PC-3 (cell line): ENCODE data around the gene ARHGAP24. TPM values are rescaled to one million over a fixed set of nuclear protein-coding genes. Genes with fewer than 3 reads are reported as not detected.

Experiments
- ATAC-seq: fragments of 200-7000 bp; cut with Tn5 transposase; 2 replicates; pipeline ENCODE4 v1.9.1; 2020; ENCODE audit warnings: mild to moderate bottlenecking, moderate library complexity
- BruUV-seq: library from RNA; stranded (reverse); fragments of 400-500 nt; replicated peaks from 2 replicates; lab custom pipeline; 2021; lab: Mats Ljungman, UMichigan
- CTCF ChIA-PET: fragments of 300-600 bp; sonication (Branson Sonifier 250); formaldehyde crosslinking; loops from one replicate; lab custom pipeline; 2022; ENCODE audit warnings: antibody characterized with exemption; lab: Charles Lee
- POLR2A ChIA-PET: fragments of 300-600 bp; sonication (Branson Sonifier 250); formaldehyde crosslinking; loops from one replicate; lab custom pipeline; 2022; ENCODE audit warnings: antibody characterized with exemption; ENCODE audit not compliant: unreplicated experiment; lab: Charles Lee
- DNase-seq: peaks from one replicate; pipeline ENCODE4 v3.0.0-alpha.2; 2015
- H2AFZ ChIP-seq: fragments of 300-600 bp; sonication (generic); 2 replicates; pipeline ENCODE4 v1.6.0; 2016; ENCODE audit warnings: antibody characterized with exemption, low read length
- H3F3A ChIP-seq: fragments of 300-600 bp; sonication (generic); one replicate; pipeline ENCODE4 v1.6.0; 2017; ENCODE audit warnings: antibody characterized with exemption, low read length, control low read depth, mild to moderate bottlenecking; ENCODE audit not compliant: unreplicated experiment
- H3K27ac ChIP-seq: fragments of 300-600 bp; sonication (generic); 2 replicates; pipeline ENCODE4 v1.5.1; 2016; ENCODE audit warnings: mild to moderate bottlenecking, low read length
- H3K27me3 ChIP-seq: fragments of 300-600 bp; sonication (generic); 2 replicates; pipeline ENCODE4 v1.6.1; 2016; ENCODE audit warnings: low read length, mixed read lengths
- H3K36me3 ChIP-seq: fragments of 300-600 bp; sonication (generic); 2 replicates; pipeline ENCODE4 v1.6.1; 2016; ENCODE audit warnings: low read depth, mixed run types, low read length, mixed read lengths
- H3K4me1 ChIP-seq: fragments of 300-600 bp; sonication (generic); 2 replicates; pipeline ENCODE4 v1.5.1; 2016; ENCODE audit warnings: low read length; ENCODE audit not compliant: insufficient read depth
- H3K4me2 ChIP-seq: fragments of 300-600 bp; sonication (generic); 2 replicates; pipeline ENCODE4 v1.6.0; 2016; ENCODE audit warnings: low read length
- H3K4me3 ChIP-seq: fragments of 300-600 bp; sonication (generic); 2 replicates; pipeline ENCODE4 v1.5.1; 2016; ENCODE audit warnings: mild to moderate bottlenecking, low read length, mixed read lengths
- H3K79me2 ChIP-seq: fragments of 300-600 bp; sonication (generic); 2 replicates; pipeline ENCODE4 v1.6.1; 2017; ENCODE audit warnings: low read length, mixed read lengths
- H3K9ac ChIP-seq: fragments of 300-600 bp; sonication (generic); 2 replicates; pipeline ENCODE4 v1.6.0; 2016; ENCODE audit warnings: mild to moderate bottlenecking, low read length
- H3K9me2 ChIP-seq: fragments of 300-600 bp; sonication (generic); replicated peaks from 2 replicates; pipeline ENCODE4 v1.6.1; 2016; ENCODE audit warnings: mixed run types, low read length, mixed read lengths
- H3K9me3 ChIP-seq: fragments of 300-600 bp; sonication (generic); 2 replicates; pipeline ENCODE4 v1.6.1; 2016; ENCODE audit warnings: low read length, mixed read lengths
- H4K20me1 ChIP-seq: fragments of 300-600 bp; sonication (generic); 2 replicates; pipeline ENCODE4 v1.6.1; 2016; ENCODE audit warnings: low read length, mixed read lengths
- EZH2 ChIP-seq: fragments of 300-600 bp; sonication (generic); IDR thresholded peaks from one replicate; pipeline ENCODE4 v1.6.1; 2017; ENCODE audit warnings: antibody characterized with exemption, mild to moderate bottlenecking, low read length; ENCODE audit not compliant: unreplicated experiment
- EZH2phosphoT487 ChIP-seq: fragments of 300-600 bp; sonication (generic); IDR thresholded peaks from 2 replicates; pipeline ENCODE4 v1.6.1; 2018; ENCODE audit warnings: mild to moderate bottlenecking, antibody characterized with exemption, low read length, borderline replicate concordance
- intact Hi-C: fragments of 100-400 bp; cut with micrococcal nuclease; formaldehyde crosslinking; loops from 2 replicates; pipeline ENCODE4 v1.9.0; 2023
- total RNA-seq: library from RNA; depleted of rRNA; stranded (reverse); fragments of >200 nt; gene quantifications from 2 replicates; pipeline ENCODE4 v1.2.3, GENCODE V29; 2014
- TF ChIP-seq, protein P1 (sequence below): fragments of 300-600 bp; sonication (generic); conservative IDR thresholded peaks from 2 replicates; pipeline ENCODE4 v1.5.1; 2017; ENCODE audit warnings: antibody characterized with exemption, low read depth, mild to moderate bottlenecking, low read length

Gene ARHGAP24
- total RNA-seq, 1 experiment from 2014 or later = 7.4 TPM

DNA sequence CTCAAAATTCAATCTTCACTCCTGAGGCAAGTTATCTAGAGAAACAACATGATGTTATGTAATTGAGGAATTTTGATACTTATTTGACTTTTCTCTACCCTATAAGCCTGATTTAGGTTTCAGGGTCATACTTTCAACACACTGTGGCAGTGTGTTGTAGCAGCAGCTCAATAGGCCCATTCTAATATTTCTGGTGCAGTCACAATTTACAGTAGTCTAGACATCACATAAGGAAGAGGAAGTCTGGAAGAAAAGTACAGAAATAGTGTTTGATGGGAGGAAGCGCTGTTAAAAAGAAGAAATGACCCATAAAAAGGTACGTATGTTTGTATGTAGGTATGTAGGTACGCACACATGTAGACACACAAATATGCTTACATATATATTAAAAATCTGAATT is 194.3 kb downstream of the ARHGAP24 start:
- CTCF ChIA-PET = no interaction called here
- no peak overlapping the region for H3K27ac ChIP-seq
- no peak for ATAC-seq
- TF ChIP-seq EZH2phosphoT487 (no peak), EZH2 (no peak)
- TF ChIP-seq, protein P1, sequence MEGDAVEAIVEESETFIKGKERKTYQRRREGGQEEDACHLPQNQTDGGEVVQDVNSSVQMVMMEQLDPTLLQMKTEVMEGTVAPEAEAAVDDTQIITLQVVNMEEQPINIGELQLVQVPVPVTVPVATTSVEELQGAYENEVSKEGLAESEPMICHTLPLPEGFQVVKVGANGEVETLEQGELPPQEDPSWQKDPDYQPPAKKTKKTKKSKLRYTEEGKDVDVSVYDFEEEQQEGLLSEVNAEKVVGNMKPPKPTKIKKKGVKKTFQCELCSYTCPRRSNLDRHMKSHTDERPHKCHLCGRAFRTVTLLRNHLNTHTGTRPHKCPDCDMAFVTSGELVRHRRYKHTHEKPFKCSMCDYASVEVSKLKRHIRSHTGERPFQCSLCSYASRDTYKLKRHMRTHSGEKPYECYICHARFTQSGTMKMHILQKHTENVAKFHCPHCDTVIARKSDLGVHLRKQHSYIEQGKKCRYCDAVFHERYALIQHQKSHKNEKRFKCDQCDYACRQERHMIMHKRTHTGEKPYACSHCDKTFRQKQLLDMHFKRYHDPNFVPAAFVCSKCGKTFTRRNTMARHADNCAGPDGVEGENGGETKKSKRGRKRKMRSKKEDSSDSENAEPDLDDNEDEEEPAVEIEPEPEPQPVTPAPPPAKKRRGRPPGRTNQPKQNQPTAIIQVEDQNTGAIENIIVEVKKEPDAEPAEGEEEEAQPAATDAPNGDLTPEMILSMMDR = no peak
- no peaks in the 10 kb centered on the region for H3K9me2 ChIP-seq
- H3F3A ChIP-seq = no peaks in the 10 kb centered on the region
- no peaks in the 10 kb centered on the region for H3K9me3 ChIP-seq
- no peak overlapping the region for H2AFZ ChIP-seq
- POLR2A ChIA-PET = no interaction called here
- H4K20me1 ChIP-seq = no peaks in the 10 kb centered on the region
- no peak for DNase-seq
- no peaks in the 10 kb centered on the region for H3K27me3 ChIP-seq
- BruUV-seq = no TSS peak
- no peaks in the 10 kb centered on the region for H3K36me3 ChIP-seq
- H3K9ac ChIP-seq = no peak overlapping the region
- no peaks in the 10 kb centered on the region for H3K79me2 ChIP-seq
- intact Hi-C loops = no loop called here
- H3K4me1 ChIP-seq = no peaks in the 10 kb centered on the region
- H3K4me2 ChIP-seq = no peak overlapping the region
- H3K4me3 ChIP-seq = no peak overlapping the region

DNA sequence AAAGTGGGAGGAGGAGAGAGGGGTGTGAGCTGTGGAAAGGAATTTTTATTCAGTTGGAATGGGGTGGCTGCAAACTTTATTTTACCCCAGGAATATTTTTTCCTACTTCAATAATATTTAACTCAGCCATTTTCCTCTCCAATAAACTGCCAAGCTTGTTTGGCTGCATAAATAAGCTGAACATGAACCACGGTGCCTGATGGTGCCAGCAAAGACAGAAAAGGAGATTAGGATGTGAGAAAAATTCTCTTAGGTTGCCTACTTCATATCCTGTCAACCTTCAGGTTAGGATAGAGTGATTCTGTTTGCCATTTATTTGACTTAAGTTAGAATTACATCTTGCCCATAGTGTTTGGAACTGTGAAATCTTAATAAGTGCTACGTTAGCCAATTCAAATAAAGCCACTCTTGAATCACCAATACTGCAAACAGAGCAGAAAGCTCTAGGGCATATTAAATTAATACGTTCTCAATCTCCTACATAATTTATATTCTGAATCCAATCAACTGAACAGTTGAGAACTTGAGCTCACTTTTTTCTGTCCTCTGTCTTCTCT is 195.1 kb downstream of the ARHGAP24 start:
- ChIA-PET CTCF (no interaction called here), POLR2A (no interaction called here)
- H3K4me2 ChIP-seq = no peak overlapping the region
- H3K9me3 ChIP-seq = no peaks in the 10 kb centered on the region
- H3K4me1 ChIP-seq = no peaks in the 10 kb centered on the region
- H3K4me3 ChIP-seq = no peak overlapping the region
- BruUV-seq = no TSS peak
- no peak for DNase-seq
- peak; percentile 71 for ATAC-seq
- intact Hi-C loops = no loop called here
- H3K27ac ChIP-seq = no peak overlapping the region
- TF ChIP-seq EZH2 (no peak), EZH2phosphoT487 (no peak)
- TF ChIP-seq, protein P1 = no peak
- H3K9ac ChIP-seq = no peak overlapping the region
- H3F3A ChIP-seq = no peaks in the 10 kb centered on the region
- H3K9me2 ChIP-seq = no peaks in the 10 kb centered on the region
- H3K36me3 ChIP-seq = no peaks in the 10 kb centered on the region
- no peaks in the 10 kb centered on the region for H3K27me3 ChIP-seq
- no peaks in the 10 kb centered on the region for H3K79me2 ChIP-seq
- H4K20me1 ChIP-seq = no peaks in the 10 kb centered on the region
- no peak overlapping the region for H2AFZ ChIP-seq

DNA sequence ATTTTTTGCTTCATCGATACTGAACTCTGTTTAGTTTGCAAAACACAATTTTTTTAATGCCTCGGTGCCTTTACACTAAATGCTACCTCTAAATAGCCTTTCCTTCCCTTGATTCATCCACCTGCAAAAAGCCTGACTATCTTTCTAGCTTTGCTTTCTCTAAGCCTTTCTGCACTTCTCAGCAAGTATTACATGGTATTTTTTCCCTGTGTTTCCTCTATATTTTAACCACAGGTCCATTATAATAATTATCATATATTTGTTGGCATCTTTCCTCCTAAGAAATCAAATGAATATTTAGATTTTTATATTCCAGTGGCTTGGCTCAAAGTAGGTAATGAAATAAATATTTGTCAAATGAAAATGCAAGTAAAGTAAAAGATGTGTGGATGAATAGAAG is 196.2 kb downstream of the ARHGAP24 start:
- TF ChIP-seq, protein P1 = no peak
- TF ChIP-seq EZH2 (no peak), EZH2phosphoT487 (no peak)
- Histone ChIP-seq H3K36me3 (no peaks in the 10 kb centered on the region), H3K79me2 (no peaks in the 10 kb centered on the region), H4K20me1 (no peaks in the 10 kb centered on the region), H3K9me3 (no peaks in the 10 kb centered on the region), H2AFZ (no peak overlapping the region), H3K4me3 (no peak overlapping the region), H3K4me1 (no peaks in the 10 kb centered on the region), H3K9ac (no peak overlapping the region), H3F3A (no peaks in the 10 kb centered on the region), H3K27me3 (no peaks in the 10 kb centered on the region), H3K27ac (no peak overlapping the region), H3K9me2 (no peaks in the 10 kb centered on the region), H3K4me2 (no peak overlapping the region)
- ATAC-seq = no peak
- no peak for DNase-seq
- CTCF ChIA-PET = no interaction called here
- BruUV-seq = no TSS peak
- POLR2A ChIA-PET = no interaction called here
- intact Hi-C loops = no loop called here
